ENCODE measurements around the gene DIPK1C.
"Not testable (repeated sequence)": the region's sequence is repeated elsewhere in the genome, so short reads cannot be mapped to it uniquely, and the experiment has no call there.

Gene DIPK1C

DNA sequence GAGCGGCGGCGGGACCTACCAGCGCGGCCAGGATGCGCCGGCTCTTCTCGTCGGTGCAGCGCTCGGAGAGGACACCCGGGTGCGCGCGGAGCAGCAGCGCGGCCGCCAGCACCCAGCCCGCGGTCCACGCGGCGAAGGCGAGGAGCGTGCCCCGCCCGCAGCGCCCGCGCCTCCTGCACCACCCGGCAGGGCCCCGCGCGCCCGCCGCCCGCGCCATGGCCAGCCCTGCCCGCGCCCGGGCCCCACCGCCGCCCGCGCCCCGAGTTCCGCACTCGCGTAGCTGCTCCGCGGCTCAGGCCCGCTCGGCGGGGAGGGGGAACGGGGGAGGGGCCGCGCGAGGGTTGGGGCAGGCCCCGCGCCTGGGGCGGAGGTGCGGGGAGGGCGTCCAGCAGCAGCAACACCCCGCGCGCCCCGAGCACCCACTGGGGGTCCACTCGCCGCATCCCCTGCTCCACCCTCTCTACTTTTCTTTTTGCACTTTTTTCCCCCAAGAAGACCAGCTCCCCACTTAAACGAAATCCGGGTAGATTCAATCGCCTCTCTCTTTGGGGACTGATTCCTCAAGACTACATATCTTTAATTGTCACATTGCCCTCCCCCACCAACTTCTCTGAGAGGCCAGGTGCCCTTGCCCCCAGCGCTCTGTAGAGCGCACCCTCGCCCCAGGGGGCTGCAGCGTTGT, at the start of gene DIPK1C:
Gene DIPK1C, minus strand, starts transcription at position 266 of the 682 bp plus-strand sequence. Its CDS starts 49 bp downstream, at position 217.
- no peak for DNase-seq (ENCODE audit: low read depth, low spot score)

DNA sequence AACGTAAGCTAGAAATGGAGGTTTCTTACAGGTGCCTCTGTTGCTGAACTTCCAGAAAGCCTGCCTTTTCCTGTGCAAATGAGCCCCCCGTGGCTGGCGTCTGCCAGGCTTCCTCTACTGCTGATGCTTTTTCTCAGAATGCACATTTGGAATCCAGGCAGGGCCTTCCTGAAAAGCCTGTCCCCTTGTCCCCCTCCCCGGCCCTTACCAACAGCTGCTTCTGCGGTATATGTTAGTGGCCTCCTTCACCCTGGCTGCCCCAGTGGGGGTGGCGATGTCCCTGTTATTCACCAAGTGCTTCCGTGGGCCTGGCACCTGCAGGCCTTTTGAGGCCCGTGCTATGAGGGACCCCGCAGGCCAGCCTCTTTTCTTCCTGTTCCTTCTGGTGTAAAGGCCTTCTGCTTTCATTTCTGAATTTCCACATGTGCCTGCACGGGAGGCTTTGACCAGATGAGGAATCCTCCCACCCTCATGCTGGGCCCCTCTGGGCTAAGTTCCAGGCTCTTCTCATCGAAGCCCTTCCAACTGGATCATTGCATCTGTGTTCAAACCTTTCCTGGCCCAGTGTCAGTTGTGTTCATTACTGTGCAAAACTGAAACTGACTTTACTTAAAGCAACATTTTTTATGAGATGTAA, 49.5 kb upstream of the DIPK1C start:
- DNase-seq (ENCODE audit: low read depth, low spot score): no peak

DNA sequence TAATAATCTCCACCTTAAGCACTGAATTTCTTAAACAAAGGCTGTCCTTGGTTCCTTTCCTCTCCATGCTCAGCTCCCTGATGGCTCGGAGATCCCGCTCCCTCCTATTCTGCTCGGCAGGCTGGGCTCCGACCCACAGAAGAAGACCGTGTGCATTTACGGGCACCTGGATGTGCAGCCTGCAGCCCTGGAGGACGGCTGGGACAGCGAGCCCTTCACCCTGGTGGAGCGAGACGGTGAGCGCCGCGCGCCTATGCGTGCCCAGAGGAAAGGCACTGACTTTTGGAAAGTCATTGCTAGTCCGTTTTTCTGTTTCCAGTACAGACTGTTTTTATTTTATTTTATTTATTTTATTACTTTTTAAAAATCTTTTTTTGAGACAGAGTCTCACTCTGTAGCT, 48.7 kb upstream of the DIPK1C start:
- no peak for DNase-seq (ENCODE audit: low read depth, low spot score)

DNA sequence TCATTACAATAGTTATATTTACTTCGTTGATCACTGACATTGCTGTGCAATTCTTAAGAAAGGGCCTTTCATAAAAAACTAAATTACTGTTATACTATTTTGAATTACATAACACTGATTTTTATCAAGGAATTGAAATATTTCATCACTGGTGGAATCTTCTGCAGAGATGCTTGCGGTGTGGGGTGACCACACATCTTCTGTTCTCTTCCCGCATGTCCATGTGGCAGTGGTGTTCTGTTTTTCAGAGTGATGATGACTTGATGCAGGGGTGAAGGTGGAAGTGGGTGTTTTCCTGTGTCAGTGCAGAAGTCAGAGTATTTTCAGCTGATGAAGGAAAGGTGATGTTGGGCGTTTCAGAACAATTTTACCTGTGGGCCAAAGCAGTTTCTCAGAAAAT, 46.0 kb upstream of the DIPK1C start:
- no peak for DNase-seq (ENCODE audit: low read depth, low spot score)

DNA sequence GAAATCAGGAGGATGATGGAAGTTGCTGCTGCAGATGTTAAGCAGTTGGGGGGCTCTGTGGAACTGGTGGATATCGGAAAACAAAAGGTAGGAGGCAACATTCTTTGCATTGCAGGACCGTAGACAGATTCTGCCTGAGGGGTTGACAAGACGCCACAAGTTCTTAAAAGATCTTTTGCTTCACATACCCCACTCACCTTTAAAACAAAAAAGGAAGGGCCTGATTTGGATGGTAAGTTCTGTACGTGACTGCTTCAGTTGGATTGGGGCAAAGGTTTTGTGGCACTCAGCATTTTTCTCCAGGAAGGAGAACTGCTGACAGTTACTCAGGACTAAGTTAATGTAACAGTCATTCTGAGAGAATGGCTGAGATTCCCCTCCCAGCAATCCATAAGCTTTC, 44.3 kb upstream of the DIPK1C start:
- DNase-seq (ENCODE audit: low read depth, low spot score): no peak

DNA sequence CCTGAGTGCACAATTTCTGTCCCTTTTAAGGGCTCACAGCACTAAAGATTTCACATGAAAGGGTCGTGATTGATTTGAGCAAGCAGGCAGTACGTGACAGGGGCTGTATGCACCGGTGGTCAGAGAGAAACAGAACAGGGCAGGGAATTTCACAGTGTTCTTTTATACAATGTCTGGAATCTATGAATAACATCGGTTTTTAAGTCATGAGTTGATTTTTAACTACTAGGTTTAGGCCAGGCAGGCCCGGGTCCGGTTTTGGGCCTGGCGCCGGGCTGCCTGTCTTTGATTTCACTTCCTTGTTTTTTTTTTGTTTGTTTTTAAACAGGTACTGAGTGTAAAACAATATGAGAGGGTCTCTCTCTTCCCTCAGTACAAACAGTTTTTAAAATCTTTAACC, 43.7 kb upstream of the DIPK1C start:
- DNase-seq (ENCODE audit: low read depth, low spot score): not testable (repeated sequence)

DNA sequence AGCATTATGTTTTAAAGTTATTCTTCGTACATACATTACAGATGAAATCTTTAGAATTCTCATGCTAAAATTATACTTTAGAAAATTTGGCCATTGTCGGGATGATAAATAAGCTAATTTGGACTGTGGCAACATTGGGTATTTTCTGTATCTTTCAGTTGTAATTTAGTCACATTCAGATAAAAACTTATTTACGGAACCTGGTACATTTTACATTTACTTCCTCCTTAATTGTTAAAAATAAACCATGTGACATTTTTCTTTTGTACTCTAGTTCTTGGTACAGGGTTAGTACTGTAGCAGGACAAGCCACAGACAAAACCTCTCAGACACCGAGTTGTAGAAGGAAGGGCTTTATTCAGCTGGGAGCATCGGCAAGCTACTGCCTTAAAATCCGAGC, 43.3 kb upstream of the DIPK1C start:
- no peak for DNase-seq (ENCODE audit: low read depth, low spot score)

DNA sequence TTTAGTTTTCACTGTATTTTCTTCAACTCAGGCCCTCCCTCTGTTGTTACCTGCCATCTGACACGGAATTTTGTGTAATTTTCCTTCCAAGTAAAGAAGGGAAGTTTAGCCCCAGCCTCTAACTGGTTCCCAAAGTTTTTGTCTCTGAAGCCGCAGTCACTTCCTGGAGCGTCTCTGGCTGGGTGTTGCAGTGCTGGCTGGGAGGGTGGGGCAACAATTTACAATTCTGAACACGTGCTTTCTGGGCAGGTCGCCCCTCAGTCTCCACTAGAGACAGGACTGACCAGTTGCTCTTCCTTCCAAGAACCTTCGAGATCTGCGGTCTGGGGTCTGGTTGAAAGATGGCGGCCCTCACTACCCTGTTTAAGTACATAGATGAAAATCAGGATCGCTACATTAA, 42.5 kb upstream of the DIPK1C start:
- DNase-seq (ENCODE audit: low read depth, low spot score): no peak

DNA sequence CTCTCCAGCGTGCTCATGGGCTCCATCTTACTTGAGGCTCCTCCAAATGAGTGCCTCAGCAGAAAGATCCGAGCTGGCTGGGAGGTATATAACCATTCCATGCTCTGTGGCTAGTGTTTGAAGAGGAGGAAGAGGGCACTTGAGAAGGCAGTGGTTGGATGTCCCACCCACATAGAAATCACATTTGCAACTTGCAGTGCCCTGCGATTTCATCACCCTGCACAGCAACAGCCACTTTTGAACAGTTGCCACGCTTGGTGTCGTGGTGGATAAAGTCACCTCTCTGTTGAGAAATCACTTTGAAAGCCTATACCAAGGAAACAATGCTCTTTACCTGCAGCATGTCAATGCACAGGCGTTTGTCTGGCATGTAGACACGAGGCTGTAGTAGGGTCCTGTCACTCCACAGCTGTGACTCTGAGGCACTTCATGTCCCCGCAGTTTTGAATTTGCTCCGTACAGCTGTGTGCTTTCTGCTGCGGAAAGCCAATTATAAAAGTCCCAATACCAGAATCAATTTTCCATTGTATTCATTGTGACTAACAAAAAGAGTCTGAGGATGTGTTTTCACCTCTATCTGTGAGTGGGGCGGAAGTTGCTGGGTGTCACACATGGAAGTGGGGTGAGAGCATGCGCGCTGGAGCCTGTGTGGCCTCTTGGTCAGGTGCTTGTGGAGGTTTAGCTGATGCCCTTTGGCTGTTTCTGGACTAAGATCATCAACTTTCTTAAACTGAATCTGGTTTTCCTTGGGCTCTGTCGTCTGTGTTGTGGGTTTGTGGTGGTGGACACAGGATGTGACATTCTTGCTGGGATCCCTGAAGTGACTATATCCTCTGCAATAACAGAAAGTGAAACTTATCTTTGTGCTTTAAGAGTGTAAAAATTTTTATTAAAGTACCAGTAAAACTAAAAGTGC, 41.9 kb upstream of the DIPK1C start:
- DNase-seq (ENCODE audit: low read depth, low spot score): no peak

DNA sequence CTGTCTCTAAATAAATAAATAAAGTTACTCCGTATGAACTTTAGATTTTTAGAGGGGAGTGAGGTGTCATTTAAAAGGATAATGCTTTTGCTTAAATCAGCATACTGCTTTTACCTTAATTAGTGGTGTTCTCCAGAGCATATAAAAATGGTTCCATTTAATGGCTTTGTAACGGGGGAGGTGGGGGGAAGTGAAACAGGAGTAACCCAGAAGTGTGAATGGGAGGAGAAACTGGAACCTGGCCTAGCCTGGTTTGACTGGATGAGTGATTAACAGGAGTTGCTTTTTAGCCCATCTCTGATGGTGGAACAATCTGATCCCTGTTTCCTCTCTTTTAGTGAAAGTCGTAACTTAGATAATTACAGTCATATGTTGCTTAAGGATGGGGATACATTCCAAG, 40.7 kb upstream of the DIPK1C start:
- DNase-seq (ENCODE audit: low read depth, low spot score): no peak

DNA sequence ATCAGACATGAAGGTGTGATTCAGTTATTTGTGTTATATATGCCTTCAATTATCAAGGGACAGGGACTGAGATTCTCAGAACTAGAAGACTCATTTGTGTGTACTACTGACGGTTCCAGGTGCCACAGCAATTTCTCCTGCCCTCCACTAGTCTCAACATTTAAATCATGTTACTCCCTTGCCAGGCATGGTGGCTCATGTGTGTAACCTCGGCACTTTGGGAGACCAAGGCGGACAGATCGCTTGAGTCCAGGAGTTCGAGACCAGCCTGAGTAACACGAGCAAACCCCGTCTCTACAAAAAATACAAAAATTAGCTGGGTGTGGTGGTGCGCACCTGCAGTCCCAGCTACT, 40.2 kb upstream of the DIPK1C start:
- DNase-seq (ENCODE audit: low read depth, low spot score): no peak

DNA sequence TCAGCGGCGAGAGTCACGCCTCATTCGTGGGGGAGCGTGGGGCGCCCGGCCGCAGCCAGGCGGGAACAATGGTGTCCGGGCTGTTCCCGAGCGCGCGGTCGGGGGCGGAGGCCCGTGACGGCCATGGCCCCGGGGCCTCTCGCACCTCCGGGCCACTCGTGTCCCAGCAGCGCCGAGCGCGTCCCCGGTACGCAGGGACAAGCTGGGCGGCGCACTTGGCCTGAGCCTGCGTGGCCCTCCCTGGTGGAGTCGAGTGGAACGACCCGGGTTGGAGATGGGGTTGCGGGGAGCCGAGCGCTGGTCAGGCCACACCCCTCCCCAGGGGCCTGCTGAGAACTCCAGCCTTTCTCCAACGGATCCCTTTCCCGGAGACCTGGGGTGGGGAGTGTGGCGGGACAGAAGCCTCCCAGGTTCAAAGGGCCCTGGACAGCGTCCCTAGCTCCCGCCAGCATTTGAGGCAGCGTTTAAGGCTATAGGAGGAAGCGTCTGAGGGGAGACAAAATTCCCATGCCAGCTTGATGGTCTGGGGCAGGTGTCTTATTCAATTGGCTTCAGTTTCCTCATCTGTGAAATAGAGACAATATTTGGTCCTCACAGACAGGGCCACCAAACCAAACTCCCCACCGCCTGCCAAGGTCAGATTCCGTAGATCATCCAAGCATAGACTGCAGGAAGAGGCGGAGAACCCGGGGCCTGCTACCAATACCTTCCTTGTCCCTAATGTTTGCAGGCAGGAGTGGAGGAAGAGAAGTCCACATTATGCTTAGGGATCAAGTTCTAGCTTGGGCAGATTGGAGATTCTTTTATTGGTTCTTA, 39.6 kb upstream of the DIPK1C start:
- no peak for DNase-seq (ENCODE audit: low read depth, low spot score)

DNA sequence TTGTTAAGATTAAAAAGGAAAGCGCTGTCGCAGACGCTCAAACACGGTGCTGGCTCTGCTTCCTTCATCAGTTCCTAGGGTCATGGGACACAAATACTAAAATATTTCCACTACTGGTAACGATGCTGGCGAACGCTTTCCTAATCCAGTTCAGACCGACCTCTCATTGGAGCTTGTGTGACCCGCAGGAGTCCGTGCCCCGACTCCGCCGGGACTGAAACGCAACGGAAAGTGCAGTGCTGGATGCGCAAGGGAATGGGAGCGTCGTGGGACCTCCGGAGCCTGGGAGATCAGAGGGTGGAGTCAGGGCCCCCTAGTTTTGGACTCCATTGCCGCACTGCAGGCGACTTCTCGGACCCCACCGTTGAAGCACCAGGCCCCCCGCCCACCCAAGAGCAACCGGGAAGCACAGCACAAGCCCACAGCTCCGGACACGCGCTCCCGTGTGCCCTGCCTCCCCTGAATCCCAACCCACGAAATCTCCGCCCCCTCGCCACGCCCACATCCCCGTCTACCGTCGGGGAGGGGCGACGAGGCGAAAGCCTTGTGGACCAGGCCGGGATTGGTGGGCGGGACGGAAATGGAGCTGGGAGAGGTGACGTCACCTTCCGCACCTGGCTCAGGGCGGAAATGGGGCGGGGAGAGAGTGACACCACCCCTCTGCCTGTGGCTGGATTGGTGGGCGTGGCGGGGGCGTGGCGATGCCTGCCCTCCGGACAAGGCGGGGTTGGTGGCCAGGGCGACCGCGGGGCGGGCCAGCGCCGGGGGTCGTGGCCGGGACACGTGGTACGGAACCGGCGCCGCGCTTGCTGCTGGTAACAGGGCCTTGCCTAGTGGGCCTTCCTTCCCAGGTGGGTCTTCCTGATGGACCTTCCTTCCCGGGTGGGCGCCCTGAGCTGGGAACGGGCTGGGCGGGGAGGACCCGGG, 38.7 kb upstream of the DIPK1C start, which contains the start of gene CNDP2:
Gene CNDP2, plus strand, starts transcription at position 783 of the 927 bp plus-strand sequence. CDS start 3,611 bp downstream, outside the sequence.
- peak; percentile 78 for DNase-seq (ENCODE audit: low read depth, low spot score)

DNA sequence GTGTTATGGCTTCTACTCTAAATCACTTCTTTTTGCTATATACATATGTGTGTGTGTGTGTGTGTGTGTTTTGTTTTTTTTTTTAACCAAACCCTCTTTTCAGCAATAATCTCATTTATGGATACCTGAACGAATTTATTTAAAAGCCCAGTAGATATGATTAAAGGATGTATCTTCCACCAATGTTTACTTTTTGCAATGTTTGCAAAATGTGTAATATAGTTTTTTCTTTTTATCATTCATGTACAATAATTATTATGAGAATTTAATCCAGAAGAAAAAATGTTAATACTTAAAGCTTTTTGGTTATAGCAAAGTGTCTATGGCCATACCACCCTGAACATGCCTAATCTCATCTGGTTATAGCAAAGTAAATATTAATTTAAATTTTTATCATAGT, 37.4 kb upstream of the DIPK1C start:
- DNase-seq (ENCODE audit: low read depth, low spot score): no peak

DNA sequence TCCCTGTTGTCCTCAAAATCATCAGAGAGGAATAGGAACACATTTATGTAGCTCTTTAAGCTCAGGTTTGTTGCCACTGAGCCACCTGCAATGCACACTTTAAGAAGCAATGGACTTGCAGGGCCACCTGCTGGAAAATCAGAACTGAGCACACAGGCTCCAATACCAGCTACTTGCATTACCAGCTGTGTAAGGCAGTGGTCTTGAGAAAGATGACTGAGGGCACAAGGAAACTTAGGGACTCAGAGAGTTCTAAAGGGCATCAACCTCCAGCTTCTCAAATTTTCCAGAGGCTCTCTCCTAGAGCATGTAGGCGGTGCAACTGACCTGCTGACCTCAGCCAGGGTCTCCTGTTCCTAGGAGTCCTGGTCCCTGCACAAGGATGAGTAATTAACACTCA, 36.6 kb upstream of the DIPK1C start:
- no peak for DNase-seq (ENCODE audit: low read depth, low spot score)

DNA sequence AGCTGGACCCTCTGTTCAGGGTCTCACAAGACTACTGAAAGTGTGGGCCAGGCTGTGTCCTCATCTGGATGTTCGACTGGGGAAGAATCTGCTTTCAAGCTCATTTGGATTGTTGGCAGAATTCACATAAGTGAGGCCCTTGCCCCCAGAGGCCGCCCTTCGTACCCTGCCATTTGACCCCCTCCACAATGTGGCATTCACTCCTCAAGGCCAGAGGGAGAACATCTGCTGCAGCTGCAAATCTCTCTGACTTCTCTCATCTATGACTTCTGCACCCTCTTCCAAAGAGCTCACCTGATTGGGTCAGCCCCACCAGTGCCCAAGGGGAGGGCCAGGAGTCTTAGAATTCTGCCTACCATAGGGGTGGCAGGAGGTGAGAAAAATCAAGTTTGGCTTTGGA, 35.2 kb upstream of the DIPK1C start:
- no peak for DNase-seq (ENCODE audit: low read depth, low spot score)

DNA sequence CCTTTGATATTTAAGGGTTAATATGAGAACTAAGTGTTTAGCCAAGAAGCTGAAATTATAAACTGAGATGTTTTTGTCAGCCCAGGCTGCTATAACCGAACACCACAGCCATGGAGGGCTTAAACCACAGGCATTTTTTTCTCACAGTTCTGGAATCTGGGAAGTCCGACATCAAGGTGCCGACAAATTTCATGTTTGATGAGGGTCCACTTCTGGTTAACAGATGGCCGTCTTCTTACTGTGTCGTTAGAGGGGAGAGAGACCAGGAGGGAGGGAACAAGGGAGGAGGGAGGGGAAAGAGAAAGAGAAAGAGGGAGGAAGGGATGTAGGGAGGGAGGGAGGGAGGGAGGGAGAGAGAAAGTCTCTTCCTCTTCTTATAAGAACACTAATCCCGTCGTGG, 32.6 kb upstream of the DIPK1C start:
- DNase-seq (ENCODE audit: low read depth, low spot score): no peak

DNA sequence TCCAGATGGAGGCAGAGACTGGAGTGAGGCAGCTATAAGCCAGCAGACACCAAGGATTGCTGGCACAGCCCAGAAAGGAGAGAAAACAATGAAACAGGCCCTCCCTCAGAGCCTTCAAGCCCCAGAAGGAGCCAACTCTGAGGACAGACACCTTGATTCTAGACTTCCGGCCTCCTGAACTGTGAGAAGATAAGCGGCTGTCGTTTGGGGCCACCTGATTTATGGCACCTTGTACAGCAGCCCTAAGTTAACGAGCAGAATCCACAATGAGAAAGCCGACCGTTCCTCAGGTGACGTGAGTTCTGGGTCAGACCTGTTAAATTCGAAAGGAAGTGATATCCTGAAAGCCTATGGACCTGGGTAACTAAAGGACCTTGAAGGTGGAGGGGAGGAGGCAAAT, 31.8 kb upstream of the DIPK1C start:
- no peak for DNase-seq (ENCODE audit: low read depth, low spot score)

DNA sequence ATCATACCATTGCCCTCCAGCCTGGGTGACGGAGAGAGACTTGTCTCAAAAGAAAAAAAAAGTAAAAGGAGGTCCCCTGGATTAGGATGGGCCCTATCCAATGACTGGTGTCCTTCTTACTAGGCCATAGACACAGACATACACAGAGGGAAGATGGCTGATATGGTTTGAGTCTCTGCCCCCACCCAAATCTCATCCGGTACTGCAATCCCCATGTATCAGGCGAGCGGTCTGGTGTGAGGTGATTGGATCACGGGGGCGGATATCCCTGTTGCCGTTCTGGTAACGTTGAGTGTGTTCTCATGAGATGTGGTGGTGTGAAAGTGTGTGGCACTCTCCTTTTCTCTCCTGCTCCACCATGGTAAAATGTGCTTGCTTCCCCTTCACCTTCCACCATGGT, 31.2 kb upstream of the DIPK1C start:
- DNase-seq (ENCODE audit: low read depth, low spot score): no peak

DNA sequence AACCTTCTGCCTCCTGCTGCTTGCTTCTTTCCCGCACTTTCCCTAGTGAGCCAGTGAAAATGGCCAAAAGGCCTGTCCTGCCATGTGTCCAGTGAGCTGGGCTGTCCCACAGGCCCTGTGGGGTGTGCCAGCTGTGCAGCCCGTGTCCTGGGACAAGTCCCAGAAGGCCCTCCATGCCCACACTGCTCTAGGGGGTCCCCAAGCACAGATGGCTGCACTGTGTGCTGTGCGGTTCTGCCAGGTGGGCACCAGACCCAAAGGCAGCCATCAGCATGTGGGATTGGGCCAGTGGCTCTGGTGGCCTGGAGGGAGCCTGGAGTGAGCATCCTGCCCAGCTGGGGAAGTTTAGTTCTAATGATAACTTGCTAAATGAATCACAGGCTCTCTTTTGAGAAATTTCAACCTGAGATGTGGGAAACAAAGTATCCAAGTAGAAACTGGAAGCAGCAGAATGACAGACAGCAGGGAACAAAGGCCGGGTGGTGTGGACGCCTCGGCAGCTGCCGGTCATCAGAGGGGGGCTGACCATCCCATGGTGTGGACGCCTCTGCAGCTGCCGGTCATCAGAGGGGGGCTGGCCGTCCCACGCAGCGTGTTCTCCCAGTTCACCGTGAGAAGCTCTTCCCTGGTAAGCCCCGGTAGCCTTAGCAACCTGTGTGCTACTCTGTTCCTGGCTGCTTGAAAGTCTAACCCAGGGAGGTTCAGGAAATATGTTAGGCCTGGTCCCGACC, 29.2 kb upstream of the DIPK1C start:
- DNase-seq (ENCODE audit: low read depth, low spot score): no peak

Measured in iPS DF 19.7 (cell line).